Endodermal cell (in vitro differentiated cells): ENCODE results near the gene ARMH3. TPM values are rescaled to one million over a fixed set of nuclear protein-coding genes. Genes with fewer than 3 reads are reported as not detected.
"Not testable (repeated sequence)": the region's sequence is repeated elsewhere in the genome, so short reads cannot be mapped to it uniquely, and the experiment has no call there.

ENCODE experiments used
- DNase-seq: peaks from one replicate; pipeline ENCODE4 v3.0.0-alpha.2; 2017
- H3K27ac ChIP-seq: 2 replicates; pipeline ENCODE4 v1.5.1; 2013; ENCODE audit warnings: mild to moderate bottlenecking, low read depth, low read length, moderate library complexity
- H3K27me3 ChIP-seq: 2 replicates; pipeline ENCODE4 v1.6.1; 2013; ENCODE audit warnings: mild to moderate bottlenecking, low read length, moderate library complexity; ENCODE audit not compliant: insufficient read depth, control insufficient read depth, poor library complexity, severe bottlenecking
- H3K36me3 ChIP-seq: 2 replicates; pipeline ENCODE4 v1.7.0; 2013; ENCODE audit warnings: mild to moderate bottlenecking, low read length, moderate library complexity; ENCODE audit not compliant: control insufficient read depth, insufficient read depth
- H3K4me1 ChIP-seq: one replicate; pipeline ENCODE4 v1.7.0; 2013; ENCODE audit warnings: low read length; ENCODE audit not compliant: control insufficient read depth, insufficient read depth
- H3K4me3 ChIP-seq: 2 replicates; pipeline ENCODE4 v1.5.1; 2013; ENCODE audit warnings: mild to moderate bottlenecking, low read length, moderate library complexity
- H3K9ac ChIP-seq: 2 replicates; pipeline ENCODE4 v1.6.1; 2013; ENCODE audit warnings: mild to moderate bottlenecking, low read length, moderate library complexity; ENCODE audit not compliant: poor library complexity, severe bottlenecking; ENCODE audit errors: extremely low read depth
- H3K9me3 ChIP-seq: 2 replicates; pipeline ENCODE4 v1.6.1; 2013; ENCODE audit warnings: mild to moderate bottlenecking, low read length, moderate library complexity; ENCODE audit not compliant: control insufficient read depth
- H3K27ac Mint-ChIP-seq: 2 replicates; pipeline ENCODE4 v1.8.0; 2020; ENCODE audit warnings: mixed read lengths
- H3K27me3 Mint-ChIP-seq: 2 replicates; pipeline ENCODE4 v1.8.0; 2021; ENCODE audit warnings: mild to moderate bottlenecking, mixed read lengths; ENCODE audit not compliant: insufficient read depth
- H3K36me3 Mint-ChIP-seq: 2 replicates; pipeline ENCODE4 v1.8.0; 2020; ENCODE audit warnings: low read depth, mixed read lengths
- H3K4me1 Mint-ChIP-seq: 2 replicates; pipeline ENCODE4 v1.8.0; 2020; ENCODE audit warnings: mixed read lengths
- H3K4me3 Mint-ChIP-seq: 2 replicates; pipeline ENCODE4 v1.8.0; 2020; ENCODE audit warnings: mild to moderate bottlenecking, moderate library complexity, mixed read lengths
- H3K9me3 Mint-ChIP-seq: 2 replicates; pipeline ENCODE4 v1.8.0; 2020; ENCODE audit warnings: mild to moderate bottlenecking, mixed read lengths
- CTCF ChIP-seq: fragments of 200-600 bp; sonication (generic); conservative IDR thresholded peaks from 2 replicates; pipeline ENCODE4 v1.5.0; 2021; ENCODE audit warnings: antibody characterized with exemption, mild to moderate bottlenecking
- WGBS, 2 experiments: methylation state at CpG; one replicate each; pipeline versions ENCODE4 v1.1.5 to v1.1.7; 2013; ENCODE audit warnings: missing lambda C conversion rate in 2 of 2, mixed read lengths in 1 of 2; ENCODE audit not compliant: insufficient coverage in 1 of 2, insufficient read length in 1 of 2; 5-methylcytosine and 5-hydroxymethylcytosine counted together
- total RNA-seq, 2 donors: library from RNA; stranded (reverse); fragmentation: NEBNext Ultra II Directional in 1 of 2; extraction: Animal tissue kit (Norgen Biotek cat#: 25700) in 1 of 2; gene quantifications; 2 replicates in 1 of 2; 3 replicates in 1 of 2; pipeline ENCODE4 v1.2.1, GENCODE V29; 2021

Gene ARMH3
- total RNA-seq, 2 donors from 2014 or later = 18.0 to 19.7 TPM

DNA sequence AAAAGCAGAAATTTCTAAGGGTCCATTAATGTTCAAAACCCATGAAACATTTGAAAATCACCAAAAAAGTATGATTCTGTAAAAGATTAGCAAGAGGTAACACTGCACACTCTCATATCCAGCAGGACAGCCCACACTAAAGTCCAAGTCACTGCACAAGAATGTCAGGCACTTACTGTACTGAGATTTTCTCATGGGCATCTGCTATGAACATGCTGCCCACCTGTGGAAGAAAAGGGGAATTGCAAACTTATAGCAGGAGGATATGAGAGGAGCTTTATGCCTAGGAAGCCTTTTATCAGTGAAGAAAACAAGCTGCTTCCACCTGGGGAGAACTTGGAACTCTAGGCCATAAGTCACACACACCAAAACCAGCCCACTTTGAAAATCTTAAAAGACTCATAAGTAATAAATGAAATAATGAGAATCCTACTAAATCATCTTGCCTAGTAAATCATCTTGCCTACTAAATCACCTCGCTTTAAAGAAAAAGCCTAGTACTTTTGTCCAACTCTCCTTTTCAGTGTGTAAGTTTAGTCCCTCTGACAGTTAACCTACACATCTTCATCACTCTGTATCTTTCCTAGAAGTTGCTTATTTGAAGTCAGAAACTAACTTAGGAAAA, 46.1 kb downstream of the ARMH3 start:
- Histone ChIP-seq H3K27ac (no peak overlapping the region), H3K9me3 (no peaks in the 10 kb centered on the region), H3K27me3 (no peaks in the 10 kb centered on the region), H3K36me3 (peaks cover 20% of the 10 kb centered on the region), H3K4me1 (peaks cover 10% of the 10 kb centered on the region), H3K4me3 (no peak overlapping the region), H3K9ac (no peak overlapping the region)
- peak; percentile 94 for TF ChIP-seq CTCF
- WGBS, 2 experiments = 93 to 100% methylated on average over 1 of the region's 1 CpG
- Mint-ChIP-seq H3K27ac (peak overlapping the region; percentile 87), H3K9me3 (no peaks in the 10 kb centered on the region), H3K4me3 (no peak overlapping the region), H3K4me1 (peaks cover 57% of the 10 kb centered on the region), H3K36me3 (peaks cover 13% of the 10 kb centered on the region), H3K27me3 (no peaks in the 10 kb centered on the region)
- DNase-seq = peak; percentile 72

DNA sequence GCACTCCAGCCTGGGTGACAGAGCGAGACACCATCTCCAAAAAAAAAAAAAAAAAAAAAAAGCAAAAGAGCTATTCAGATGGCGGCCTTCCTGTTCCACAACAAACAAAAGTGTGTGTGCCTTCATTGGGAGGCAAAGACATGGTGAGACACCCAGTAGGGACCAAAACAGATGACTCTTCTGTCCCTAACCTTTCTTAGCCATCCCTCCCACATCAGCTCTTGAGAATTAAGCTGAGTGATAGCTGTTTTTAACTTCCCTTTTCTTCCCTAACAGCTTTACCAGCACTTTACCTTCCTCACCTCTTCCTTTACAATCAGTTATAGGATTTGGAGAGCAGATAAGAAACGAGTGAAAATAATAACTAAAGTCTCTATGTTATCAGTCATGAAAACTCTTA, 48.2 kb downstream of the ARMH3 start:
- Mint-ChIP-seq H3K27me3 (no peaks in the 10 kb centered on the region), H3K4me1 (peaks cover 40% of the 10 kb centered on the region), H3K9me3 (no peaks in the 10 kb centered on the region), H3K27ac (no peak overlapping the region), H3K4me3 (no peak overlapping the region), H3K36me3 (peaks cover 23% of the 10 kb centered on the region)
- H3K36me3 ChIP-seq = peaks cover 34% of the 10 kb centered on the region
- no peak for TF ChIP-seq CTCF
- no peaks in the 10 kb centered on the region for H3K27me3 ChIP-seq
- peaks cover 5% of the 10 kb centered on the region for H3K4me1 ChIP-seq
- 100% methylated on average over 1 of the region's 3 CpGs for WGBS, 2 experiments
- no peaks in the 10 kb centered on the region for H3K9me3 ChIP-seq
- H3K4me3 ChIP-seq = no peak overlapping the region
- H3K27ac ChIP-seq = no peak overlapping the region
- no peak overlapping the region for H3K9ac ChIP-seq
- no peak for DNase-seq

GRCh38 chr10:102007031-102007430, 48.9 kb downstream of the ARMH3 start:
- not testable (repeated sequence) for H3K9me3 Mint-ChIP-seq, H3K4me3 ChIP-seq, DNase-seq, H3K9me3 ChIP-seq, H3K27ac ChIP-seq, H3K4me3 Mint-ChIP-seq, H3K27me3 ChIP-seq, H3K27me3 Mint-ChIP-seq, H3K4me1 ChIP-seq, H3K27ac Mint-ChIP-seq, H3K9ac ChIP-seq
- peaks cover 27% of the 10 kb centered on the region for H3K36me3 Mint-ChIP-seq
- peaks cover 34% of the 10 kb centered on the region for H3K4me1 Mint-ChIP-seq
- H3K36me3 ChIP-seq = peaks cover 34% of the 10 kb centered on the region
- 99 to 100% methylated on average over 2 to 4 of the region's 4 CpGs for WGBS, 2 experiments

- H3K4me1 Mint-ChIP-seq = peaks cover 10% of the 10 kb centered on the region
- no peaks in the 10 kb centered on the region for H3K27me3 Mint-ChIP-seq
- no peak for DNase-seq
- Histone ChIP-seq H3K9ac (no peak overlapping the region), H3K4me1 (no peaks in the 10 kb centered on the region), H3K27ac (no peak overlapping the region), H3K36me3 (peaks cover 51% of the 10 kb centered on the region), H3K9me3 (no peaks in the 10 kb centered on the region), H3K27me3 (no peaks in the 10 kb centered on the region), H3K4me3 (no peak overlapping the region)
- TF ChIP-seq CTCF = no peak
- no peak overlapping the region for H3K27ac Mint-ChIP-seq
- no peak overlapping the region for H3K4me3 Mint-ChIP-seq
- peaks cover 46% of the 10 kb centered on the region for H3K36me3 Mint-ChIP-seq
- no peaks in the 10 kb centered on the region for H3K9me3 Mint-ChIP-seq
These were observed 51.6 kb downstream of the ARMH3 start for GRCh38 chr10:102004376-102004775.
